C4-2B (cell line): Measurements from ENCODE around the gene STRN.
"Not testable (repeated sequence)": the region's sequence is repeated elsewhere in the genome, so short reads cannot be mapped to it uniquely, and the experiment has no call there.

ENCODE experiments used
- ZFX ChIP-seq: fragments of 450-650 bp; IDR thresholded peaks from 2 replicates; pipeline ENCODE4 v1.6.1; 2017
- TF ChIP-seq, protein P1 (sequence below): fragments of 450-650 bp; conservative IDR thresholded peaks from 2 replicates; pipeline ENCODE4 v1.5.1; 2017; ENCODE audit warnings: mild to moderate bottlenecking

DNA sequence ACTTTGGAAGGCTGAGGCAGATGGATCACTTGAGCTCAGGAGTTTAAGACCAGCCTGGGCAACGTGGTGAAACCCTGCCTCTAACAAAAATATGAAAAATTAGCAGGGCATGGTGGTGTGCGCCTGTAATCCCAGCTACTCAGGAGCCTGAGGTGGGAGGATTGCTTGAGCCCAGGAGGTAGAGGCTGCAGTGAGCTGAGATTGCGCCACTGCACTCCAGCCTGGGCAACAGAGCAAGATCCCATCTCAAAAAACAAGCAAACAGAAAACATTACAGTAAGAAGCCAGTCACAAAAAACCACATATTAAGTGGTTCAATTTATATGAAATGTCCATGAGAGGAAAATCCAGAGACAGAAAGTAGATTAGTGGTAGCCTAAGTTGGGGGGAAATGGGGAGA lies 12.7 kb upstream of the STRN start:
- TF ChIP-seq, protein P1, sequence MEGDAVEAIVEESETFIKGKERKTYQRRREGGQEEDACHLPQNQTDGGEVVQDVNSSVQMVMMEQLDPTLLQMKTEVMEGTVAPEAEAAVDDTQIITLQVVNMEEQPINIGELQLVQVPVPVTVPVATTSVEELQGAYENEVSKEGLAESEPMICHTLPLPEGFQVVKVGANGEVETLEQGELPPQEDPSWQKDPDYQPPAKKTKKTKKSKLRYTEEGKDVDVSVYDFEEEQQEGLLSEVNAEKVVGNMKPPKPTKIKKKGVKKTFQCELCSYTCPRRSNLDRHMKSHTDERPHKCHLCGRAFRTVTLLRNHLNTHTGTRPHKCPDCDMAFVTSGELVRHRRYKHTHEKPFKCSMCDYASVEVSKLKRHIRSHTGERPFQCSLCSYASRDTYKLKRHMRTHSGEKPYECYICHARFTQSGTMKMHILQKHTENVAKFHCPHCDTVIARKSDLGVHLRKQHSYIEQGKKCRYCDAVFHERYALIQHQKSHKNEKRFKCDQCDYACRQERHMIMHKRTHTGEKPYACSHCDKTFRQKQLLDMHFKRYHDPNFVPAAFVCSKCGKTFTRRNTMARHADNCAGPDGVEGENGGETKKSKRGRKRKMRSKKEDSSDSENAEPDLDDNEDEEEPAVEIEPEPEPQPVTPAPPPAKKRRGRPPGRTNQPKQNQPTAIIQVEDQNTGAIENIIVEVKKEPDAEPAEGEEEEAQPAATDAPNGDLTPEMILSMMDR, result not testable (repeated sequence)
- not testable (repeated sequence) for TF ChIP-seq ZFX
